HG03558 (cell line): ENCODE measurements around the gene JAKMIP3.

Experiments used
- ATAC-seq: cut with Tn5 transposase; IDR thresholded peaks from one replicate; pipeline ENCODE4 v1.9.1; 2021; ENCODE audit warnings: moderate number of reproducible peaks; ENCODE audit not compliant: unreplicated experiment; ENCODE audit errors: extremely low read depth

Gene JAKMIP3

DNA sequence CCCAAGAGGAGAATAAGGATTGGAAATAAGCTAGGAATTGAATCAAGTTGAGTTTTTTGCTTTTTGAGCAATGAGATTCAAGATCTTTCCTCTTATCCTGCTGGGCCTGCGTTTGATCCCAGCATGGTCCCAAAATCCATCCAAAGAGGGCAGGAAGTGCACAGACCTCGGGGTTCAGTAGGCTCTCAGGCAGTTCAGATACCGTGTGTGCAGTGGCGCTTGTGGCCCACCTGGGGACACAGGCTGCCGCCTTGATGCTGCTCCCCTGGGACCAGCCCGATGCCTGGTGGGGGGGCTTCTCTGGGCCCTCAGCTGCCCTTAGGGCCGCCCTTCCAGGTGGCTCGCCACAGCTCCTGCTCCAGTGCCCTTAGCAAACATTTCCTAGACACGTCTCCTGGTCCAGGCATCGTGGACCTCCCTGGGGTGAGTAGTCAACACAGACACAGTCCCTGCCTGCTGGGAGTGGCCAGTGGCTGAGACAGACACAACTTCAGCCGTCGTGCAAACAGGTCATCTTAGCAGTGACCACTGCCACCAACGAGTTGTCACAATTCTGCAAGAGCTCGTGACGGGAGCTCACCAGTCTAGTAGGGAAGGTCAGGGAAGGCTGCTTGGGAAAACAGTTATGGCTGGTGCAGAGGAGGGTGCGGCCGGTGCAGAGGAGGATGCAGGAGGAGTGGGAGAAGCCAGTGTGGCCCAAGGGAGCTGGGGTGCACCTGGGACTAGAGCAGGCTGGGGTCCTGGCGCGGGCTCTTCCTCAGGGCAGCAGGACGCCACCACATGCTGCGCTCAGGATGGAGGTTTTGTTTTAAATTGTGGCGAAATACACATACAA is 21.7 kb upstream of the JAKMIP3 start:
- ATAC-seq = no peak

DNA sequence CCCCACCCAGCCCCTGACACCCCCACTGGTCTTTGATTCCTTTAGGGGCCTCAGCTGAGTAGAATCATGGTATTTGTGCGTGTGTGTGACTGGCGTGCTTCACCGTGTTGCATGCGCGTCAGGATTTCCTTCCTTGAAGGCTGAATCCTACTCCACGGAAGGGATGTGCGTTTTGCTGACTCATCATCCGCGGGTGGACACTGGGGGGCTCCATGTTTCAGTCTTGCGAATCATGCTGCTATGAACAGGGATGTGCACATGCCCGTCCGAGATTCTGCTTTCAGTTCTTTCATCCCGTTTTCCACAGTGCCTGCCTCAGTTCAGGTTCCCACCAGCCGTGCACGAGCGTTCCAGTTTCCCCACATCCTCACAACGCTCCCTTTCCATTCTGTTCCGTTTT is 20.9 kb upstream of the JAKMIP3 start:
- no peak for ATAC-seq

DNA sequence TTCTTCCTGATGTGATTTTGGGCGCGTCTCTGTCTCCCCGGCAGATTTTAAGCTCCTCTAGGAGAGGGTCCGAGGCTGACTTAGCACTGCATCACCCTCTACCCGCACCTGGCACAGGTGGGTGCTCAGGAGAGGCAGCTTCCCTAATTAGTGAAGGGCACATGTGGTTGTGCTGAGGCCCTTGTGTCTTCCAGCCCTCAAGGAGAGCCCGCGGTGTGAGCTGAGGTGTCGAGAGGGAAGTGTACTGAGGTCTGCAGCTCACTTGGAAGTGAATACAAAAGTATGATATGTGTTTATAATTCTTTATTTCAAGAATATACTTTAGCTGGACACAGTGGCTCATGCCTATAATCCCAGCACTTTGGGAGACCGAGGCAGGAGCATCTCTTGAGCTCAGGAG is 20.4 kb upstream of the JAKMIP3 start:
- ATAC-seq = no peak

DNA sequence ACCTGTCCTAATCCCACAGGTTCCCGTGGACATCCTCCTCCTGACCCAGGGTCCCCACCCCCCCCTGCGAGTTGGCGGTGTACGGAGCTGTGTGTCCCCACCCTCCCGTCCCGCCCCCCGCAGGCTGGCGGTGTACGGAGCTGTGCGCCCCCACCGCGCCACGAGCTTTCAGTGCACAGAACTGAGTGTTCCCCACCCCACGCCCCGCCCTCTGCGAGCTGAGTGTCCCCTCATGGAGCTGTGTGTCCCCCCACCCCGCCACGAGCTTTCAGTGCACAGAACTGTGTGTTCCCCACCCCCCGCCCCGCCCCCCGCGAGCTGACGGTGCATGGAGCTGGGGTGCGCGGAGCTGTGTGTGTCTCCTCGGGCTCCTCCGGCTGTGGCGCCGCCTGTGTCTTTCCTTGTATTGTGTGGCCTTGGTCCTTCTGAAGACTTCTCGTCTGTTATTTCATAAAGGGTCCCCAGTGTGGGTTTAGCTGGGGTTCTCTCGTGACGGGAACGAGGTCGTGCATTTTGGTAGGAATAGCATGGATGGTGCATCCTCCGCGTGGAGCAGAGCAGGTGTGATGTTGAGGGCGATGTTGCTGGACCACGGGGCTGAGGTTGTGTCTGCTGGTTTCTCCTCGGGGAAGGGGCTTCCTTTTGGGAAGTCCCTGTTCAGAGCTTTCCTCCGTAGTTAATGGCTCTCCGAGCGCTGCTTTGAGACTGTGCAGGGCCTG is 18.0 kb upstream of the JAKMIP3 start:
- ATAC-seq = no peak

DNA sequence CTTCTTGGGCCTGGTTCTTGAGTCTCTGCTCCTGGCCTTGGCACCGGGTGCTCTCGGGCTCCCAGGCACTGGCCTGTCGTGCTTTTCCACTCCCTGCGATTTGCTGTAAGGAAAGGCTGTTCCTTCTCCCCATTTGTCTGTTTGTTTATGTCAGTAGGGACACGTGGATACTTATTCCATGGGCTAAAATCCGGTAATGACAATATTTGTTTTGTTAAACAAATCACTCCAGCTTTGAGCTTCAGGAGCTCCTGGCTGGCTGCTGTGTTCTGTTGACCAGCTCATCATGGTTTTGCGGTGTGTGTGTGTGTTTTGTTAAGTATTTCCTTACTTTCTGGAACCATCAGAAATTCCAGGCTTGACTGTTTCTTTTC is 17.5 kb upstream of the JAKMIP3 start:
- no peak for ATAC-seq

DNA sequence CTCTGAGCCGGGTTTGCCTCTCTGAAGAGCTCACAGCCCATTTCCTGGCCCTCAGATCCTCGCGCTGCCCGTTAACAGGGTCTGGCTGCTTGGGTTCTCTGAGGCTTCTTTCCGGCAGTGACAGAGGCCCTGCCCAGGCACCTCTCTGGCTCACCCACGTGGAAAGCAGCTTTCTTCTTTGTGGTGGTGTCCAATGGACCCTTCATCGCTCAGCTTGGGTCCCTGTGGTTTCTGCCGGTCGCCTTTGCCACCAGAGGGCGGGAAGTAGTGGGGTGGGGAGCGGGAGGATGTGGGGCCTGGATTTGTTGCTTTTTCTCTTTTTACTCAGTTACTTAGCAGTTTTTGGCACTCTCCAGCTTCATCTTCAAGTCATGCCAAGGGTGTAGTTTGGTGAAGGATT is 15.6 kb upstream of the JAKMIP3 start:
- ATAC-seq = no peak

DNA sequence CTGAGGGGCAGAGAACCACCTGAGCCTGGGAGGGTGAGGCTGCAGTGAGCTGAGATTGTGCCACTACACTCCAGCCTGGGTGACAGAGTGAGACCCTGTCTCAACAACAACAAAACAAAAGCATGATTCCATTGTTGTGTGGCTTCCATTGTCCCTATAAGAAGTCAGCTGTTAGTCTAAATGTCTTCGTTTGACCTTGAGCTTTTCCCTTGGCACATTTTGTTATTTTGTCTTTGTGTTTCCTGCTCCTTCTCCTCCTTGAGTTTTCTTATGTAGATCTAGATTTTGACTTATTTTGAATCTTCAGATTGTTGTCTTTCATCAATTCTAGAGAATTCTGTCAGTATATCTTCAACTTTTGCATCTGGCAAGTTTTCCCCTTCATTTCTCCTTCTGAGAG is 13.6 kb upstream of the JAKMIP3 start:
- no peak for ATAC-seq

DNA sequence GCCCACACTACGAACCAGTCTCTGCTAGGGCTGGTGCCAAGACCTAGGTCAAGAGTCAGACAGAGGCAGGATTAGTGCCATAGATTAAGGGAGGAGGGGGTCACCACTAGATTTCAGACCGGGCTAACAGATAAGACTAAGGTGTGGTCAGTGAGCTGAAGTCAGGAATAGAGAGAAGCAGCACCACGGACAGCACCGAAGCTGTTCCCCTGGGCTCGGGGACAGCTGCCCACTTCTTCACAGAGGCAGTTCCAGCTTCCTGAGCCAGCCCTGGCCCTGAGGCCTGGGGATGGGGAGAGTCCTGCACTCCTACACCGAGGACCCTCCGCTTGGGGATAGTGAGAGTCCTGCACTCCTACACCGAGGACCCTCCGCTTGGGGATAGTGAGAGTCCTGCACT is 11.2 kb upstream of the JAKMIP3 start:
- ATAC-seq = no peak

DNA sequence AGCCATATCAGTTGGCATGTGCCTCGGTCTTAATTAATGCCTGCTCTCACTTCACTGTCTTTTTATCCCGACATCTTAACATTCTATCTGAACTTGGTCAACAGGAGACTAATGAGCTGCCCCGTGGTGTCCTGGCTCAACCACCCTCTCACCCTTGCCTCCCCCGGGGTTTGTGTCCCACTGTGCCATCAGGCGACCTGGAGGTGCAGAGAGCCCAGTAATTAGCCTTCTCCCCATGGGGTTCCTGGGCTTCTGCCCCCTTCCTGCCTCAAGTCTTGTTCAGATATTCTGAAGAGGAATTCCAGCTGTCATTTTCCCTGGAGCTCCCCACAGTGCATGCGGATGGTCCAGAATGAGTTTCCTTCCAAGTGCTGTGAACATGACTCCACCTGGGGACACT is 10.1 kb upstream of the JAKMIP3 start:
- ATAC-seq = no peak

DNA sequence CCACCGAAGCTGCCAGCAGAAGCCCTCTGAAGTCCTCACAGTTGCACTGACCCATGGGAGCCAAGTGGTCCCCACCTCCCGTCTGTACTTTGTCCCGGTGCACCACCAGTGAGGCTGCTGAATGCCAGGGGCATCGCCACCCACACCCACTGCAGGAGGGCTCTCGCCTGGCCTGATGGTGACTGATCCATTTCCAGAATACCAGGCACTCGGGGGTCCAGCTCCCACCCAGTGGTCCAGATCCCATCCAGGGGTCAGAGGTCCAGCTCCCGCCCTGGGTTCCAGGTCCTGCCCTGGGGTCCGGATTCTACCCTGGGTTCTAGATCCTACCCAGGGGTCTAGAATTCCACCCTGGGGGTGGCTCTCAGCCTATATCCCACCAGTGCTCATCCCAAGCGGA is 9.1 kb upstream of the JAKMIP3 start:
- ATAC-seq = no peak

DNA sequence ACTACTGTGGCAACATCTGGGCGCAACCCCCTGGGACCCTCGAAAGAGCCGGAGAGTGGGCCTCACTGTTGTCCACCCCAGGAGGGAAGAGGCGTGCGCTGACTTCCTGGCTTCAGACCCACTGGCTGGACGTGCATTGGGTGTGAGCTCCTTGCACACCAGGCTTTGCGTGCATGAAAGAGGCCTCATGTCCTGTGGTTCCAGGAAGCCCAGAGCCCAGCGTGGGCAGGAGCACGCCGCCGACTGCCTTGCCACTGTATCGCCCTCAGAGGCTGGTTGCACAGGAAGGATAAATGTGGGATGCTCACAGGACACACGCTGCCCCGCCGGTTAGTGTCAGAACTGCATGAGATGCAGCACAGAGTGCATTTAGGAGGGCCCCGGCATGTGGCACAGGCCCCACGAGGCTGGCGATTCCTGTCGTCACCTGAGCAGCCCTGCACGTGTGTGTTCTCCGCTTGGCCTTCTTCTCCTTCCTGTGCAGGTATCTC is 8.5 kb upstream of the JAKMIP3 start:
- no peak for ATAC-seq

DNA sequence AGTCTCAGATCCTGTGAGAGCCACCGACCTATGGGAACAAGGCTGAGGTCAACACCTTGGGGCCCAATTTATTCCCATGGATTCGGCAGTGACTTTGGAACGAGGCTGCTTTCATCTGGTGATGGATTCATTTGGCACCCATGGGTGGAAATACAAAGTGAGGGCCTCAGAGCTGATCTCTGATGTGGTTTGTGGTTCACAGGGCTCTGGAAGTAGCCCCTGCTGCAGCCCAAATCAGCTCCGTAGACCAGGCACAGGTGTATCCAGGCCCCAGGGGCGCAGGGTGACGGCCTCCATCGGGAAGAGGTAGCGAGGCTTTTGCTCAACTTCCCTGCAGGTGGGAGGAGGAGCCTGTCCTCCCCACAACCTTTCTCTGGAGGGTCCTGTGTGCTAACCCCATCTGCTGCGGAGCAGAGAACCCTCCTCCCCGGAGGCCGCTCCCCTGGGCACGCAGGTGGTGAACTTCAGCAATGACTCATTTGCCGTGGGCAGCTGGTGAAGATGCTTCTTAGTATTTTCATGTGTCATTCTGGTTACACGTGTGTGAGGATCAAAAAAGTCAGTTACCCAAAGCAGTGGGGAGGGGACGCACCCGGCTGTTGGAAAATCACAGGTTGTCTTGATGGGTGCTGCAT is 7.5 kb upstream of the JAKMIP3 start:
- no peak for ATAC-seq

DNA sequence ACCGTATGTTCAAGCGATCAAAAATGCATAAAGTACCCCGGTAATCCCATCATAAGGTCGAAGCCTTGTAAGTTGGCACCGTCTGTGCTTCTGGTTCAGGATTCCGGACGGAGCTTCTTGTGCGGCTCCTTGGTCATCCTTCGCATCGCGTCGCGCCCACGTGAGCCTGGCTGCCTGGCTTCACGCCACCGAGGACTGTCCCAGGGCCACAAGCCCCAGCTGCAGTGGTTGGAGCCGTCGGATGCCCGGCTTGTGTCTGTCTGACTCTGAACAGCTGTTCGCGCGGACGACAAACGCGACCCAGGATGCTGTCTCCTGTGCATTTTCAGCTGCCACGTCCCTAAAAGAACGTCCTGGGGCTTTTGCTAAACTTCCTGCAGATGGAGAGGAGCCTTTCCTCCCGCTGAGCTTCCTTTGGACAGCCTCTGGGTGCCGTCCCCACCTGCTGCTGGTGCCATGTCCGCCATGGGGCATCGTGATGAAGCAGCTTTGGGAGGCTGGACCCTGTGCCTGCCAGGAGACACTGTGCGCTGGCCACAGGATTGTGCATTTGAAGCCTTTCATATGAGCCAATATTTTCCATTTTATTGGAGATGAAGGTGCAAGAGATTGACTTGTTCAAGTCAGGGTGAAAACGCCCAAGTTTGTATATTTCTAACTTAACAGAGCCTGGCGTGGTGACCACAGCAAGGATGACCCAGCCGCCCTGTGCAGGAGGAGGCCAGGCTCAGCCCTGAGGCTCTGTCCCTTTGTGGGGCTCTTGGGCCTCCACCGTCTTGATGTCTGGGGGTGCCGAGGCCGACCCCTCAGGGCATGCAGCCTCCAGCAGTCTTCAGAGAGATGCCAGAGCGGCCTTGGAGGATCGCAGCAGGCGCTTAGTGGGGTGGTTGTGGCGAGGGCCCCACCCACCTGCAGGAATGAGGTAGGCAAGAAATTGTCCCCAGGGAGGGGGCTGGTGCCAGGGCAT is 6.7 kb upstream of the JAKMIP3 start:
- ATAC-seq = no peak

DNA sequence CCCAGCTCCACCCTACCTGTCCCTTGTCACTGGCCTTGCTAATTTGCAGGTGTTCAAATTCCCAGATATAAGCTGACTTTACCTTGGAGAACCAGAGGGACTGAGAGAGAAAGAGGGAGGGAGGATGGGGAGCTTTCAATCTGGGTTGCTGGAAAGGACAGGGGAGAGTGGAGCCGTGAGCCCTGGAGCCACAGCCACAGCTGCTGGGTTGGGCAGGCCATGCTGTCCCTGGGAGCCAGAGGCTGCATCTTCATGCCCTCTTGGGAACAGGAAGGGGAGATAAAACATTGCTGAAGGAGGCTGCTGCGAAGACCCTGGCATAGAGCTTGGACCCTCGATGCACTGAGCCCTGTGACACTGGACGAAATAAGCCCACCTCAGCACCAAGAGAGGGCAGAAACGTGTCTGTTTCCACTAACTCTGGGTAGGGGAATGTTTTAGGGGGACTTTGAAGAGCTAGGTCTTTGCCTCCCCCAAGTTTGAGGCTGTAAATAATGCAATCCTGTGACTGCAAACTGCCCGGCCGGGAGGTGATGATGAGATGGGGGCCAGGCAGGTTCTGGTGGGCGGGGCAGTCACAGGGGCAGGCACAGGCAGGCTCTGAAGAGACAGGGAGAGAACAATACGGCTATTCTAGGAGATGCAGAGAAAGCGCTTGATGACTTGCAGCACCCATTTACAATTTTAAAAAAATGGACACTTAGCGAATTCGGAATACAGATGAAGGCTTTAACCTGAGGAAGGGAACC is 5.8 kb upstream of the JAKMIP3 start:
- no peak for ATAC-seq

DNA sequence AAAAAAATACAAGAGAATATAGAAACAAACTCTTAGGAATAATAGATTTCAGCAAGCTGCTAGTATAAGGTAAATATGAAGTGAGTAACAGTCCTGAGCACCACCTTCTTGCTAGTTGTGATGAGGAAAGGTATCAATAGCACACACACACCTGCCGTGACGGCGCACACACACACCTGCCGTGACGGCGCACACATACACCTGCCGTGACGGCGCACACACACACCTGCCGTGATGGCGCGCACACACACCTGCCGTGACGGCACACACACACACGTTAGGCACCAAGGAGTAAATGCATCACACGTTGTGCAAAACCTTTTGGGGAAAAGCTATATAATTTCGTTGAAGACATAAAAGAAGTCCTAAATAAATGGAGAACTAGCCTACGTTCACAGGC is 4.7 kb upstream of the JAKMIP3 start:
- no peak for ATAC-seq

DNA sequence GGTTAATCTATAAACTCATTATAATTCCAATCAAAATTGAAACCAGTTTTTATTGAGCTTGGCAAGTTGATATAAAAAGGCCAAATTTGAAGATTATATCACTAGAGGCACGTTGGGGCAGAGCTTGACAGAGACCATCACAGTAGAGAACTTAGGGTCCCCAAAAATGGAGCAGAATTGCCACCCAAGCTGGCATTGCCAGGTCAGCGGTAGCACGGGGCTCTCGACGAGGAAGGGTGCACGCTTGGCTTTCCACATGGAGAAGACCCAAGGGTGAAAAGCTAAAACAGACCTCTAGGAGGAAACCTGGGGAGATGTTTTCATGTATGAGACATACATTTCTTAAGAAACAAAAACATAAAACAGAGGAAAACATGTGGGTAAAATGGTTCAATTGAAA is 4.3 kb upstream of the JAKMIP3 start:
- ATAC-seq = no peak

DNA sequence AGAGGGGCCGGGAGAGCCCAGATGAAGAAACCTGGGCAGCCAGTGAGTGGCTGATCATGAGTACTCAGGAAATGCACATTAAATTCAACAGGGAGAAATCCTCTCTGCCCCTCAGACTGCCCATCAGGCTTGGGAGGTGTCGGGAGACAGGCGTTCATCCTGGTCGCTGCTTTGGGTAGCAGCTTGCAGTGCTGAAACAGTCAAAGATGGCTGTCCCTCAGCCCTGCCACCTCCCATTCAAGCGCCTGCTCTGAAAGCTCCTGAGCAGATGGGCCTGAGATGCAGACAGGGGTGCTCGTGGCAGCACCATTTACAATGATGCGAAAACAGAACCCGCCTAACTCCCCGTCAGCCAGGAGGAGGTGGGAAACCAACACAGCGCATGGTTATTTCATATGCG is 3.6 kb upstream of the JAKMIP3 start:
- ATAC-seq = no peak

DNA sequence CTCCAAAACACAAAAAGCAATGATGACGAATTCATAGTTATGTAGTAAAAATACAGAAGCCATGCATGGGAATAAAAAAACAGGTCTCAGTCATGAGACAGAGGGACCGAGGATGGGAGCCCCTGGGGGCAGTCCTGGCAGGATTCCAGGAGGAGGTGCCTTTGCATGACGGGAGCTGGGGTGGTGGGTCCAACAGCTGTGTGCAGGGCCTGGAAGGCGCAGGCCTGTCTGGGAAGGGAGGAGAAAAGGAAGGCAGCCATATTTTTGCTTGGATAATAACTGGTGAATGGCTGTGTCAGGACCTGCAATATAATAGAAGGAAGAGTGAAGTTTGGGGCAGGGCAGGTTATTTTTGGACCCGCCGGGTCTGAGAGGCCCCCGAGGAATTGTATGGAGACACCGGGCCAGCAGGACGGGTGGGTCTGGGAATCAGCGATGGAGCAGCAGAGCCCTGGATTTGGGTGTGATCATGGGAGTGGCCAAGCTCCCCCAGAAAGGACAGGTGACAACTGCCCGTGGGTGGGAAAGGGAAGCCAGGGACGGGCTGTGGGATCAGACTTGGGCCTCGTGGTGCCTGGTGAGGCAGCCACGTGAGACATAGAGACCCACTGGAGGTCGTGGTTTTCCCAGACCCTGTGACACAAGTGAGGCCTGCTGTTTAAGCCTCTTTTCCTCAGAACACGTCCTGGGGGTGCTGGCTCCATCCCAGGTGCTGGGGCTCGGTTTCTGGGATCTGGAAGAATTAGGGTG is 2.9 kb upstream of the JAKMIP3 start:
- ATAC-seq = no peak

DNA sequence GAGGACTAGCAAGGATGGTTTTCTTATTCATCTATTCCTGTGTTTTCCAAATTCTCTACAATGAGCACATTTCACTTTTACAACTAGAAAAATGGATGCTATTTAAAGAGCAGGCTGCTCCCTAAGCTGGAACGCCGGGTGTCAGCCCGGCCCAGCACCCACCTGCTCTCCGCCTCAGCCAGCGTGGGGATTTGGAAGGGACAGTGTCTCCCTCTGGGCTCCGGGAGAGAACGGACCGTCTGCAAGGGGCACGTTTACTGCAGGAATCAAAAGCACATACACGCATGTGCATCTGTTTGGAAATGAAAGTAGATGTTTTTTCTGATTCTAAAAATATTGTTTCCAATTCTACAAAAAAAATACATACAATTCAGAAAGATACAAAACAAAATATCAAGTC is 2.3 kb upstream of the JAKMIP3 start:
- ATAC-seq = no peak
